SK-N-SH treated with all-trans-retinoic acid at 6 μM for 48 hours (cell line): ENCODE data around the gene CDH22.

Source experiments
- ATAC-seq: fragments of 200-7000 bp; cut with Tn5 transposase; 3 replicates; pipeline ENCODE4 v1.9.1; 2020; ENCODE audit warnings: mild to moderate bottlenecking, moderate library complexity
- ARNTL ChIP-seq: fragments of 450-650 bp; formaldehyde crosslinking; IDR thresholded peaks from 2 replicates; pipeline ENCODE4 v1.5.0; 2020; ENCODE audit warnings: low read depth, mild to moderate bottlenecking, moderate library complexity, borderline replicate concordance
- BACH2 ChIP-seq: fragments of 250-450 bp; sonication (Bioruptor Pico); IDR thresholded peaks from 2 replicates; pipeline ENCODE4 v1.9.0; 2021; ENCODE audit warnings: mild to moderate bottlenecking, borderline replicate concordance
- CSDC2 ChIP-seq: fragments of 250-450 bp; sonication (Bioruptor Pico); IDR thresholded peaks from 2 replicates; pipeline ENCODE4 v1.5.0; 2020; ENCODE audit warnings: mild to moderate bottlenecking, moderate library complexity
- CSRNP3 ChIP-seq: fragments of 250-450 bp; sonication (Bioruptor Pico); IDR thresholded peaks from 2 replicates; pipeline ENCODE4 v1.5.1; 2021; ENCODE audit warnings: mild to moderate bottlenecking, moderate library complexity
- ESRRG ChIP-seq: fragments of 250-450 bp; sonication (Bioruptor Pico); IDR thresholded peaks from 2 replicates; pipeline ENCODE4 v1.6.1; 2021; ENCODE audit warnings: mild to moderate bottlenecking
- GLIS3 ChIP-seq: fragments of 250-450 bp; sonication (Bioruptor Pico); IDR thresholded peaks from 2 replicates; pipeline ENCODE4 v1.5.0; 2020; ENCODE audit warnings: mild to moderate bottlenecking, moderate library complexity
- ISL1 ChIP-seq: fragments of 250-450 bp; sonication (Bioruptor Pico); IDR thresholded peaks from 2 replicates; pipeline ENCODE4 v2.1.2; 2022; ENCODE audit warnings: mild to moderate bottlenecking, moderate library complexity
- OSR1 ChIP-seq: fragments of 250-450 bp; sonication (Bioruptor Pico); IDR thresholded peaks from 2 replicates; pipeline ENCODE4 v1.8.0; 2022; ENCODE audit warnings: moderate library complexity, mild to moderate bottlenecking, inconsistent platforms
- PPARA ChIP-seq: fragments of 250-450 bp; sonication (Bioruptor Pico); IDR thresholded peaks from 2 replicates; pipeline ENCODE4 v1.5.0; 2020; ENCODE audit warnings: mild to moderate bottlenecking, borderline replicate concordance
- SNAI2 ChIP-seq: fragments of 250-450 bp; sonication (Bioruptor Pico); IDR thresholded peaks from 2 replicates; pipeline ENCODE4 v1.5.0; 2020; ENCODE audit warnings: mild to moderate bottlenecking, moderate library complexity
- TCF4 ChIP-seq: fragments of 250-450 bp; sonication (Bioruptor Pico); IDR thresholded peaks from 2 replicates; pipeline ENCODE4 v1.8.0; 2021; ENCODE audit warnings: mild to moderate bottlenecking, moderate library complexity, borderline replicate concordance
- TOX ChIP-seq: fragments of 250-450 bp; sonication (Bioruptor Pico); IDR thresholded peaks from 2 replicates; pipeline ENCODE4 v1.8.0; 2021; ENCODE audit warnings: mild to moderate bottlenecking, moderate library complexity, borderline replicate concordance
- ZC3H10 ChIP-seq: fragments of 250-450 bp; sonication (Bioruptor Pico); IDR thresholded peaks from 2 replicates; pipeline ENCODE4 v1.5.1; 2021; ENCODE audit warnings: mild to moderate bottlenecking, moderate library complexity
- ZFP3 ChIP-seq: fragments of 250-450 bp; sonication (Bioruptor Pico); IDR thresholded peaks from 2 replicates; pipeline ENCODE4 v1.5.0; 2020; ENCODE audit warnings: mild to moderate bottlenecking, moderate library complexity
- ZFP30 ChIP-seq: fragments of 450-650 bp; formaldehyde crosslinking; IDR thresholded peaks from 2 replicates; pipeline ENCODE4 v1.5.0; 2022; ENCODE audit warnings: mild to moderate bottlenecking, moderate library complexity
- ZNF565 ChIP-seq: fragments of 450-650 bp; formaldehyde crosslinking; conservative IDR thresholded peaks from 2 replicates; pipeline ENCODE4 v1.5.0; 2020; ENCODE audit warnings: low read depth, mild to moderate bottlenecking, moderate library complexity
- ZNF70 ChIP-seq: fragments of 450-650 bp; formaldehyde crosslinking; IDR thresholded peaks from 2 replicates; pipeline ENCODE4 v1.5.0; 2020; ENCODE audit warnings: mild to moderate bottlenecking, moderate library complexity
- ZNF8 ChIP-seq: fragments of 450-650 bp; formaldehyde crosslinking; IDR thresholded peaks from 2 replicates; pipeline ENCODE4 v1.5.0; 2020; ENCODE audit warnings: mild to moderate bottlenecking, moderate library complexity
- TF ChIP-seq, protein P1 (sequence below): fragments of 250-450 bp; sonication (Bioruptor Pico); IDR thresholded peaks from 2 replicates; pipeline ENCODE4 v1.5.1; 2020; ENCODE audit warnings: low read depth, mild to moderate bottlenecking, moderate library complexity
- TF ChIP-seq, protein P2 (sequence below): fragments of 250-450 bp; sonication (Bioruptor Pico); IDR thresholded peaks from 2 replicates; pipeline ENCODE4 v1.8.0; 2021; ENCODE audit warnings: low read depth, mild to moderate bottlenecking, moderate library complexity, borderline replicate concordance
- TF ChIP-seq, protein P3 (sequence below): fragments of 250-450 bp; sonication (Bioruptor Pico); IDR thresholded peaks from 2 replicates; pipeline ENCODE4 v1.5.0; 2020; ENCODE audit warnings: mild to moderate bottlenecking, moderate library complexity
- TF ChIP-seq, protein P4 (sequence below): fragments of 250-450 bp; sonication (Bioruptor Pico); IDR thresholded peaks from 2 replicates; pipeline ENCODE4 v1.8.0; 2020; ENCODE audit warnings: mild to moderate bottlenecking, moderate library complexity, borderline replicate concordance

CDH22 gene

DNA sequence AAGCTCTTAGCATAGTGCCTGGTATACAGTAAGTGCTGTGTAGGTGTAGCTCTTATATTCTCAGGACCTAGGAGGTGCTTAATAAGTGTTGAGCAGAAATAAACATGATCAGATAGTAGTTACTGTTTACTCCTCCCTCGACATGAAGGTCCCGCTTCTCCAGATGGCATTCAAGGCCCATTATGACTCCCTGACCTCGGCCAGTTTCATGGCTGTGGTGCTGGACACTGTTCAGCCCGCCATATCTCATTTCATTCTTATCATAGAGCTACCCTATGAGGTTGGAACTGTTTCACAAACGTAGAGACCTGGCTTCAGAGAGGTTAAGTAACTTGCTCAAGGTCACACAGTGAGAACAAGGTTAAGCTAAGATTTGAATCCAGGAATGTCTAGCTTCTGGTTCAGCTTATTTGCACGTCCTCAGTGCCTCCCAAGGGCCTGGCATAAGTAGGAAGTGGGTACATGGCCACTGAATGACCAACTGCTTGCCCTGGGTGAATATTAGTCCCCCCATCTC is 151.2 kb downstream of the CDH22 start:
- TF ChIP-seq OSR1 (CRISPR knock-in tag) (no peak), GLIS3 (CRISPR knock-in tag) (no peak), ZFP30 (no peak), ESRRG (CRISPR knock-in tag) (no peak), BACH2 (CRISPR knock-in tag) (no peak), ZNF565 (CRISPR knock-in tag) (no peak), CSRNP3 (CRISPR knock-in tag) (no peak), TCF4 (CRISPR knock-in tag) (no peak), SNAI2 (CRISPR knock-in tag) (no peak)
- ATAC-seq = no peak

- TF ChIP-seq, protein P1, sequence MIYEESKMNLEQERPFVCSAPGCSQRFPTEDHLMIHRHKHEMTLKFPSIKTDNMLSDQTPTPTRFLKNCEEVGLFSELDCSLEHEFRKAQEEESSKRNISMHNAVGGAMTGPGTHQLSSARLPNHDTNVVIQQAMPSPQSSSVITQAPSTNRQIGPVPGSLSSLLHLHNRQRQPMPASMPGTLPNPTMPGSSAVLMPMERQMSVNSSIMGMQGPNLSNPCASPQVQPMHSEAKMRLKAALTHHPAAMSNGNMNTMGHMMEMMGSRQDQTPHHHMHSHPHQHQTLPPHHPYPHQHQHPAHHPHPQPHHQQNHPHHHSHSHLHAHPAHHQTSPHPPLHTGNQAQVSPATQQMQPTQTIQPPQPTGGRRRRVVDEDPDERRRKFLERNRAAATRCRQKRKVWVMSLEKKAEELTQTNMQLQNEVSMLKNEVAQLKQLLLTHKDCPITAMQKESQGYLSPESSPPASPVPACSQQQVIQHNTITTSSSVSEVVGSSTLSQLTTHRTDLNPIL = no peak
- no peak for TF ChIP-seq ISL1 (CRISPR knock-in tag)
- no peak for TF ChIP-seq ZC3H10 (CRISPR knock-in tag)
- no peak for TF ChIP-seq ZNF8 (CRISPR knock-in tag)
- TF ChIP-seq, all 23 proteins: peak for 0
- ATAC-seq = no peak
Observed at GRCh38 chr20:46156065-46156464, 152.2 kb downstream of the CDH22 start.

DNA sequence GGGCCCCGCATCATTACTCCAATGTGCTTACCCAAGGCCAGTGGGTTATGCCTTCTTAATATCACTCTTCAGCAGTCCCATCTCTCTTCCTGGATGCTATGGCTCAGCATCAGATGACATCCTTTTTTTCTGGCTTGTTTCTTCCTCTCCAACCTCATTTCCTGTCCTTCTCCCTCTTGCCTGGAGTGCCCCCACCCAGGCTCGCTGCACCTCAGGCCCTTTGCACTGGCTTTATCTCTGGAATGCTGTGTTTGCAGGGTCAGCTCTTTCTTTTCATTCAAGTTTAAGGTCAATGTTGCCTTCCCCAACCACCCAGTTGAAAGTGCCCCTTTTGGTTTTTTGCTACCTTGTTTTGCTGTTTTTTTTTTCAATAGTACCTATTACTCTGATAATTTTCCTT is 153.5 kb downstream of the CDH22 start:
- ATAC-seq = no peak
- TF ChIP-seq SNAI2 (CRISPR knock-in tag) (no peak), CSDC2 (no peak), ZC3H10 (CRISPR knock-in tag) (no peak), ZFP3 (no peak), ZNF70 (CRISPR knock-in tag) (no peak), PPARA (CRISPR knock-in tag) (no peak), BACH2 (CRISPR knock-in tag) (no peak), ARNTL (CRISPR knock-in tag) (no peak), TOX (CRISPR knock-in tag) (no peak), GLIS3 (CRISPR knock-in tag) (no peak), ESRRG (CRISPR knock-in tag) (no peak), OSR1 (CRISPR knock-in tag) (no peak), TCF4 (CRISPR knock-in tag) (no peak), ISL1 (CRISPR knock-in tag) (no peak), CSRNP3 (CRISPR knock-in tag) (no peak), ZNF565 (CRISPR knock-in tag) (no peak)
- TF ChIP-seq, protein P2, sequence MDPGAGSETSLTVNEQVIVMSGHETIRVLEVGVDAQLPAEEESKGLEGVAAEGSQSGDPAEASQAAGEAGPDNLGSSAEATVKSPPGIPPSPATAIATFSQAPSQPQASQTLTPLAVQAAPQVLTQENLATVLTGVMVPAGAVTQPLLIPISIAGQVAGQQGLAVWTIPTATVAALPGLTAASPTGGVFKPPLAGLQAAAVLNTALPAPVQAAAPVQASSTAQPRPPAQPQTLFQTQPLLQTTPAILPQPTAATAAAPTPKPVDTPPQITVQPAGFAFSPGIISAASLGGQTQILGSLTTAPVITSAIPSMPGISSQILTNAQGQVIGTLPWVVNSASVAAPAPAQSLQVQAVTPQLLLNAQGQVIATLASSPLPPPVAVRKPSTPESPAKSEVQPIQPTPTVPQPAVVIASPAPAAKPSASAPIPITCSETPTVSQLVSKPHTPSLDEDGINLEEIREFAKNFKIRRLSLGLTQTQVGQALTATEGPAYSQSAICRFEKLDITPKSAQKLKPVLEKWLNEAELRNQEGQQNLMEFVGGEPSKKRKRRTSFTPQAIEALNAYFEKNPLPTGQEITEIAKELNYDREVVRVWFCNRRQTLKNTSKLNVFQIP (CRISPR knock-in tag) = no peak
- TF ChIP-seq, protein P3, sequence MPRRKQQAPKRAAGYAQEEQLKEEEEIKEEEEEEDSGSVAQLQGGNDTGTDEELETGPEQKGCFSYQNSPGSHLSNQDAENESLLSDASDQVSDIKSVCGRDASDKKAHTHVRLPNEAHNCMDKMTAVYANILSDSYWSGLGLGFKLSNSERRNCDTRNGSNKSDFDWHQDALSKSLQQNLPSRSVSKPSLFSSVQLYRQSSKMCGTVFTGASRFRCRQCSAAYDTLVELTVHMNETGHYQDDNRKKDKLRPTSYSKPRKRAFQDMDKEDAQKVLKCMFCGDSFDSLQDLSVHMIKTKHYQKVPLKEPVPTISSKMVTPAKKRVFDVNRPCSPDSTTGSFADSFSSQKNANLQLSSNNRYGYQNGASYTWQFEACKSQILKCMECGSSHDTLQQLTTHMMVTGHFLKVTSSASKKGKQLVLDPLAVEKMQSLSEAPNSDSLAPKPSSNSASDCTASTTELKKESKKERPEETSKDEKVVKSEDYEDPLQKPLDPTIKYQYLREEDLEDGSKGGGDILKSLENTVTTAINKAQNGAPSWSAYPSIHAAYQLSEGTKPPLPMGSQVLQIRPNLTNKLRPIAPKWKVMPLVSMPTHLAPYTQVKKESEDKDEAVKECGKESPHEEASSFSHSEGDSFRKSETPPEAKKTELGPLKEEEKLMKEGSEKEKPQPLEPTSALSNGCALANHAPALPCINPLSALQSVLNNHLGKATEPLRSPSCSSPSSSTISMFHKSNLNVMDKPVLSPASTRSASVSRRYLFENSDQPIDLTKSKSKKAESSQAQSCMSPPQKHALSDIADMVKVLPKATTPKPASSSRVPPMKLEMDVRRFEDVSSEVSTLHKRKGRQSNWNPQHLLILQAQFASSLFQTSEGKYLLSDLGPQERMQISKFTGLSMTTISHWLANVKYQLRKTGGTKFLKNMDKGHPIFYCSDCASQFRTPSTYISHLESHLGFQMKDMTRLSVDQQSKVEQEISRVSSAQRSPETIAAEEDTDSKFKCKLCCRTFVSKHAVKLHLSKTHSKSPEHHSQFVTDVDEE (CRISPR knock-in tag) = no peak
- TF ChIP-seq, protein P4, sequence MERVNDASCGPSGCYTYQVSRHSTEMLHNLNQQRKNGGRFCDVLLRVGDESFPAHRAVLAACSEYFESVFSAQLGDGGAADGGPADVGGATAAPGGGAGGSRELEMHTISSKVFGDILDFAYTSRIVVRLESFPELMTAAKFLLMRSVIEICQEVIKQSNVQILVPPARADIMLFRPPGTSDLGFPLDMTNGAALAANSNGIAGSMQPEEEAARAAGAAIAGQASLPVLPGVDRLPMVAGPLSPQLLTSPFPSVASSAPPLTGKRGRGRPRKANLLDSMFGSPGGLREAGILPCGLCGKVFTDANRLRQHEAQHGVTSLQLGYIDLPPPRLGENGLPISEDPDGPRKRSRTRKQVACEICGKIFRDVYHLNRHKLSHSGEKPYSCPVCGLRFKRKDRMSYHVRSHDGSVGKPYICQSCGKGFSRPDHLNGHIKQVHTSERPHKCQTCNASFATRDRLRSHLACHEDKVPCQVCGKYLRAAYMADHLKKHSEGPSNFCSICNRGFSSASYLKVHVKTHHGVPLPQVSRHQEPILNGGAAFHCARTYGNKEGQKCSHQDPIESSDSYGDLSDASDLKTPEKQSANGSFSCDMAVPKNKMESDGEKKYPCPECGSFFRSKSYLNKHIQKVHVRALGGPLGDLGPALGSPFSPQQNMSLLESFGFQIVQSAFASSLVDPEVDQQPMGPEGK = no peak
